Muscle layer of duodenum (tissue), 2 donors: ENCODE results near the gene GALT.

ENCODE experiments used
- H3K27ac ChIP-seq: one replicate; pipeline ENCODE4 v1.7.0; 2013; ENCODE audit warnings: mild to moderate bottlenecking, low read length
- H3K27me3 ChIP-seq: one replicate; pipeline ENCODE4 v1.7.0; 2013; ENCODE audit warnings: low read depth, mild to moderate bottlenecking, control low read depth, low read length
- H3K36me3 ChIP-seq, 2 donors: one replicate each; pipeline ENCODE4 v1.7.0; 2013; ENCODE audit warnings: low read length in 2 of 2, control low read depth in 1 of 2, mild to moderate bottlenecking in 1 of 2; ENCODE audit not compliant: insufficient read depth in 2 of 2, control insufficient read depth in 1 of 2
- H3K4me1 ChIP-seq, 2 donors: one replicate each; pipeline ENCODE4 v1.7.0; 2013; ENCODE audit warnings: low read length in 2 of 2, mild to moderate bottlenecking in 2 of 2, control low read depth in 1 of 2, moderate library complexity in 1 of 2; ENCODE audit not compliant: insufficient read depth in 2 of 2, control insufficient read depth in 1 of 2
- H3K4me3 ChIP-seq, 2 donors: one replicate each; pipeline ENCODE4 v1.7.0; 2013; ENCODE audit warnings: low read length in 2 of 2, low read depth in 1 of 2, mild to moderate bottlenecking in 1 of 2
- H3K9me3 ChIP-seq, 2 donors: one replicate each; pipeline ENCODE4 v1.7.0; 2013; ENCODE audit warnings: low read length in 2 of 2, control low read depth in 1 of 2, mild to moderate bottlenecking in 1 of 2; ENCODE audit not compliant: control insufficient read depth in 1 of 2
- donor health status: healthy.

GALT gene

DNA sequence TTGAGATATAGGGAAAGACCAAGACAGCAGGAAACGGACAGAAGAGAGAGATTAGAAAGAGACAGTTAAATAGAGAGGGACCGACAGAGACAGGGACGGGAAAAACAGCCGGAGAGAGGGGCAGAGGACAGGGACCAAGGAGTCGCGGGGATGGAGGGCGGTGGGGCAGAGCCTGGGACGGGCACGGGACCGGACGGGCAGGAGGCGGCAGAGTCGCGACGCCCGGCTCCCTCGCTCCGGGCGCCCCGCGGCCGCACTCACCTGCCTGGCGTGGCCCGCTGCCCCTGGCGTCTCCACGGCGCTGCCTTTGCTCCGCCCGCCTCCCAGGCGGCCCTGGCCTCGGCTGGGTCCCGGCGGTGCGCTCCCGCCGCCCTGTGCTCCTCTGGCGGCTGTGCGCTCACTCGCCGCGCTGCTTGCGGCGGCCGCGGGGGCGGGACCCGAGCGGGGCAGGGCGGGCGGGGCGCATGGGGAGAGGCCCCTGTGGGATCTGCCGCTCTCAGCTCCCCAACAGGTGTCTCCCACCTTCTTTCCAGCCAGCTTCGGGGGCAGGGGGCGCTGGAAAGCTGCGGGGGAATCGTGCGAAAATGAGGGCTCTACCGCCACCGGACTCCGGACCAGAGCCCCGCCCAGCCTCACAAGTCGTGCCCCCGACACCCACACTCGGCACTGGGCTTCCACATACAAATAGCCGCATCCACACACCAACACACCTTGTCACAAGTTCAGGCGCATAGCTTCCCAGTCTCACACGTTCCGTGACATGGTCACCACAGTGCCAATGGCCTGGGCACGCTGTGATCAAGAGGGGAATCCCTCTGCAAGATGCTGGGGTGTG lies 17.6 kb upstream of the GALT start, which contains the start of gene ARID3C:
Gene ARID3C (minus strand): TSS at position 411 of the 835 bp plus-strand sequence. CDS start 1,052 bp downstream, outside the sequence.
- Histone ChIP-seq H3K27ac (no peak within 1 kb of the TSS), H3K9me3 (no peaks in the 10 kb centered on the region), H3K4me3 (peak within 1 kb of the TSS; percentile 33 to 49), H3K36me3 (no peaks in the 10 kb centered on the region), H3K4me1 (peaks cover 4 to 11% of the 10 kb centered on the region in 2 donors), H3K27me3 (peaks cover 53% of the 10 kb centered on the region)

- Histone ChIP-seq H3K27ac (no peak overlapping the region), H3K9me3 (no peaks in the 10 kb centered on the region), H3K4me3 (peak overlapping the region in 1 of 2 donors; percentile 49), H3K36me3 (no peaks in the 10 kb centered on the region), H3K27me3 (peaks cover 47% of the 10 kb centered on the region), H3K4me1 (peaks cover 4 to 11% of the 10 kb centered on the region in 2 donors)
These were observed 17.0 kb upstream of the GALT start for GRCh38 chr9:34629491-34629808.

GRCh38 chr9:34630402-34631154 lies 15.9 kb upstream of the GALT start:
- peaks cover 4 to 13% of the 10 kb centered on the region in 2 donors for H3K4me1 ChIP-seq

DNA sequence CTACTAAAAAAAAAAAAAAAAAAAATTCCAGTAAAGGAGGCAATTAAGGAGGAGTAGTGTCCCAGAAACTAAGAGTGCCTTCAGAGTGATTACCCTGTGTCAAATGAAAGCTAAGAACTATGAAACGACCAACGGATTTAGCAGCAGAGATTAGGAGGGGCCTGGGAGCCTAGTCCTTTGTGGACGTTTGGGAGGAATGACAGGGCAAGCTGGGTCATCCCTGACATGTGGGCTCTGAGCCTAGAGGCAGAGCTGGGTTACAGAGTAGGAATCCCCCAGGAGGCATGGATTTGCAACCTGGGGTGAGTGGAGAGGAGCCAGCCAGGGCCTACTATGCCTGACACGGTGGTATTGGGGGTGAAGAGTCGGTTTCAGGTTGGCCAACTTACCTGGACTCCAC lies 13.3 kb upstream of the GALT start:
- H3K4me1 ChIP-seq = peaks cover 9 to 28% of the 10 kb centered on the region in 2 donors
- peaks cover 13% of the 10 kb centered on the region for H3K27me3 ChIP-seq

More at GRCh38 chr9:34630402-34631154, 15.9 kb upstream of the GALT start:
- Histone ChIP-seq H3K36me3 (peaks cover 6 to 10% of the 10 kb centered on the region in 2 donors), H3K9me3 (no peaks in the 10 kb centered on the region), H3K27me3 (peaks cover 39% of the 10 kb centered on the region), H3K27ac (no peak overlapping the region), H3K4me3 (no peak overlapping the region)

DNA sequence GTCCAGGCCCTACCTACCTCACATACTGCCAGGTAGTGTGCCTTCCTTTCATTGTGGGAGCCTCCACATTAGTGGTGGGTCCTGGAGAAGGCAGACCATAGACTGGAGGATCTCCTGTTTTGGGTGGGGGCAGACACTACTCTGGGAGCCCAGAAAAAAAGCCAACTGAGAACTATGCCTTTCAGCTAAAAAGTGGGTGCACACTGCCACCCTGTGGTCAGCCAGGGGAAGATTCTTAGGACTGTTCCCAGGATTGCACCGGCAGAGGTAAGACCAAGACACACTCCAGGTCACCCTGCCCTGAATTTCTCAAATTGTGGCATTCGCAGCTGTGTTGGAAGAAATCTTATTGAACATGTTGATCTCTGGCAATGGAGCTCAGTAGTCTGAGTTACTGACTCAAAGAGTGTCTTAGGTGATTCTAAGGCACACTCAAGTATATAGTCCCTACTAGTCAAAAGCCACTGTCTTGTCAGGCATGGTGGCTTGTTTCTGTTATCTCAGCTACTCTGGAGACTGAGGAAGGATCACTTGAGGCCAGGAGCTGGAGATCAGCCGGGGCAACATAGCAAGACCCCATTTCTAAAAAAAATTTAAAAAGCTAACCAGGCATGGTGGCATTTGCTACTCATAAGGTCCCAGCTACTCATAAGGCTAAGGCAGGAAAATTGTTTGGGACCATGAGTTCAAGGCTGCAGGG lies 12.5 kb upstream of the GALT start:
- Histone ChIP-seq H3K4me1 (peaks cover 5 to 26% of the 10 kb centered on the region in 2 donors), H3K9me3 (no peaks in the 10 kb centered on the region), H3K27ac (no peak overlapping the region), H3K4me3 (no peak overlapping the region), H3K27me3 (peaks cover 7% of the 10 kb centered on the region), H3K36me3 (peaks cover 6 to 10% of the 10 kb centered on the region in 2 donors)

More for the DNA sequence above, 13.3 kb upstream of the GALT start:
- Histone ChIP-seq H3K36me3 (peaks cover 6 to 10% of the 10 kb centered on the region in 2 donors), H3K4me3 (no peak overlapping the region), H3K9me3 (no peaks in the 10 kb centered on the region), H3K27ac (no peak overlapping the region)

- H3K9me3 ChIP-seq = no peaks in the 10 kb centered on the region
- peaks cover under 1% of the 10 kb centered on the region for H3K27me3 ChIP-seq
- no peak overlapping the region for H3K4me3 ChIP-seq
- H3K36me3 ChIP-seq = peaks cover 6 to 10% of the 10 kb centered on the region in 2 donors
- no peak overlapping the region for H3K27ac ChIP-seq
- peaks cover 5 to 22% of the 10 kb centered on the region in 2 donors for H3K4me1 ChIP-seq
These were observed 11.8 kb upstream of the GALT start for GRCh38 chr9:34634551-34635248.

GRCh38 chr9:34635556-34635955 lies 10.9 kb upstream of the GALT start:
- H3K27me3 ChIP-seq = no peaks in the 10 kb centered on the region
- no peaks in the 10 kb centered on the region for H3K9me3 ChIP-seq
- H3K4me3 ChIP-seq = no peak overlapping the region
- H3K36me3 ChIP-seq = peaks cover 6 to 10% of the 10 kb centered on the region in 2 donors
- H3K27ac ChIP-seq = no peak overlapping the region
- peaks cover 5 to 22% of the 10 kb centered on the region in 2 donors for H3K4me1 ChIP-seq

DNA sequence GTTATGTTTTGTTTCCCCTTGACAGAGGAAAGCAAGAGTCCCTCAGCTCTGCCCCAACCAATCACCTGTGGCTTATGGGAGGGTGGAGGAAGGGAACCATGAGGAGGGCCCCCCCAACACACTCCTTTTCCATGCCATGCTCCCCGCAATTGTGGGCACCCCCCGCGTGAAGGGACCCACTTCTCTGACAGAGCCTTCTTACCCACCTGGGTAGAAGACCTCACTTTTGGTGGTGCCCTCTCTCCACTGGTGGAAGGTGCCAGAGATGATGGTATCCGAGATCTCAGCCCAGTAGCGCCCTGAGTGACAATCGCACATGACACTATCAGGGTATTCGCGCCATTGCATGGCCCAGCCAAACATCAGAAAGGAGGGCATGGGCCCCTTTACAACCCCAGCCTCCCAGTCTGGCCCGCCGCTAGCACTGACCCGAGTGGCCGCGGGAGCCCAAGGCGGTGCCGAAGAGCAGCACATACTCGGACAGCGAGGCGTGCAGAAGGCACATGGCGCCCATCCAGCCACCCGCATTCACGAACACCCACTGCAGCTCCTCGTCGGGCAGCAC lies 9.6 kb upstream of the GALT start:
- Histone ChIP-seq H3K27me3 (no peaks in the 10 kb centered on the region), H3K27ac (peak overlapping the region; percentile 78), H3K4me1 (peaks cover 5 to 22% of the 10 kb centered on the region in 2 donors), H3K36me3 (peaks cover 6 to 10% of the 10 kb centered on the region in 2 donors), H3K9me3 (no peaks in the 10 kb centered on the region), H3K4me3 (peak overlapping the region; percentile 63 to 90)

DNA sequence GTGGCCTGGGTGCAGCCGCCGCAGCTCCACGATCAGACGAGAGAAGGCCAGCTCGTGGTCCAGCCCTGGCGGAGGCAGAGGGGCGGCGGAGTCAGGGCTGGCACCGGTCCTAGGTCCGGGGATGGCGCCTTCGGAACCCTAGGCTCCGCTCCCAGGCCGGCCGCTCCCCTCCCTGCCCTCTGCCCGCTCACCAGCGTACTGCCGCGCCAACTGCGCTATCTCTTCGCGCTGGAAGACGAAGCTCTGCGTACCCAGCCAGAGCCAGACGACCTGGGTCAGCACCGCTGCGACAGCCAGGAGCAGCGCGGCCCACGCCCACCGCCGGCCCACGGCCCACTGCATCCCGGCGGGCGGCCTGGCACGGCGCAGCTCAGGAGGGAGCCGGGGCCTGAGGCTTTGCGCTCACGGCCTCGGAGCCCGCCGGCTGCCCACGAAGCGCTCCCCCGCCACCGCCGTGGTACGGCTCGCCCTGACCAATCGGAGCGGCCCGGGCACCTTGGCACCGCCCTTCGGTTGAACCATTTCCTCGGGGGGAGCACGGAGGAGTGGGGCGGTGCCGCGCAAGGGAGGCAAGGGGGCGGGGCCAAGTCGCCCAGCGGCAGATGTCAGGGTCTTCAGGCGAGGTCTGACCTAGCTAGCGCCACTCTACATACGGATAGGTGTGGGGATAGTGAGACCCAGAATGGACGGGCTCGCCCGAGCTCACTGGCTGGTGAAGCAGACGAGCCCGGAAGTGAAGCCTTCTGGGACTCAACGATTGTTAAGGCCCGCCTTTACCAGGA lies 8.9 kb upstream of the GALT start, which contains the start of gene SIGMAR1:
Gene SIGMAR1 (minus strand): TSS at position 432 of the 782 bp plus-strand sequence. CDS start 90 bp downstream, at position 342.
- Histone ChIP-seq H3K36me3 (peaks cover 6 to 10% of the 10 kb centered on the region in 2 donors), H3K27me3 (no peaks in the 10 kb centered on the region), H3K9me3 (no peaks in the 10 kb centered on the region), H3K4me3 (peak within 1 kb of the TSS; percentile 63 to 90), H3K27ac (peak within 1 kb of the TSS; percentile 78), H3K4me1 (peaks cover 5 to 22% of the 10 kb centered on the region in 2 donors)

DNA sequence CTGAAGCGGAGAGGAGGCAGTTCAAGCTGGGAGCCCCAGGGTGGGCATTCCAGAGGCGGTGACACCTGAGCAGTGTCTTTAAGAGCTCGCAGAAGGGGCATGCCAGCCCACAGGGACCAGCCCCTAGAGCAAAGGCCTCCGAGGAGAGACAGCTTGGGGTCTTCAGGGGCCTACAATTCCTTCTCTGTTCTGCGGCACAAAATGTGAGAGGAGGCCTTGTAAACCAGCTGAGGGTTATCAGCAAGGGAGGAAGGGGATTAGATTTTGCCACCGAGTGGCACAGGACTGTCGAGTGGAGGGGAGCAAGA lies 8.4 kb upstream of the GALT start:
- H3K27ac ChIP-seq = peak overlapping the region; percentile 78
- peak overlapping the region; percentile 63 to 90 for H3K4me3 ChIP-seq
- H3K9me3 ChIP-seq = no peaks in the 10 kb centered on the region
- H3K4me1 ChIP-seq = peaks cover 5 to 22% of the 10 kb centered on the region in 2 donors
- no peaks in the 10 kb centered on the region for H3K27me3 ChIP-seq
- peaks cover 6 to 10% of the 10 kb centered on the region in 2 donors for H3K36me3 ChIP-seq
